T47D (cell line): ENCODE data around the gene RANBP2.

Source experiments
- DNase-seq, 2 experiments: peaks; one replicate each; pipeline versions ENCODE4 v3.0.0 to v3.0.0-alpha.2; 2011 to 2012; ENCODE audit warnings: low read depth in 1 of 2, low spot score in 1 of 2
- JUND ChIP-seq: IDR thresholded peaks from 2 replicates; pipeline ENCODE4 v1.6.1; 2012; ENCODE audit warnings: low read depth
- in situ Hi-C: cut with HindIII; loops from 2 replicates; pipeline ENCODE4 v1.10.0; 2016; ENCODE audit warnings: low sequenced_read_pairs, low pct_unique_long_range_greater_than_20kb

Gene RANBP2

GRCh38 chr2:108834620-108835019, 115.3 kb downstream of the RANBP2 start:
- no peak for TF ChIP-seq JUND
- DNase-seq, result no peak
- in situ Hi-C loops, result no loop called here

GRCh38 chr2:108835040-108835439, 115.8 kb downstream of the RANBP2 start:
- TF ChIP-seq JUND, result no peak
- no peak for DNase-seq
- in situ Hi-C loops, result no loop called here
